Skin of body (tissue), 2 donors: ENCODE results near the gene METAP1. TPM values are rescaled to one million over a fixed set of nuclear protein-coding genes. Genes with fewer than 3 reads are reported as not detected.
A peak's percentile ranks its signal among the peaks of the same experiment; 100 is the strongest.
"Not testable (repeated sequence)": the region's sequence is repeated elsewhere in the genome, so short reads cannot be mapped to it uniquely, and the experiment has no call there.

ENCODE experiments used
- DNase-seq: peaks from one replicate; lab custom pipeline; 2025; lab: John Stamatoyannopoulos, UW
- total RNA-seq: library from RNA; depleted of rRNA; stranded (reverse); fragments of >200 nt; gene quantifications from one replicate; pipeline ENCODE4 v1.2.3, GENCODE V29; 2014

The METAP1 gene
- total RNA-seq = 25.3 TPM

DNA sequence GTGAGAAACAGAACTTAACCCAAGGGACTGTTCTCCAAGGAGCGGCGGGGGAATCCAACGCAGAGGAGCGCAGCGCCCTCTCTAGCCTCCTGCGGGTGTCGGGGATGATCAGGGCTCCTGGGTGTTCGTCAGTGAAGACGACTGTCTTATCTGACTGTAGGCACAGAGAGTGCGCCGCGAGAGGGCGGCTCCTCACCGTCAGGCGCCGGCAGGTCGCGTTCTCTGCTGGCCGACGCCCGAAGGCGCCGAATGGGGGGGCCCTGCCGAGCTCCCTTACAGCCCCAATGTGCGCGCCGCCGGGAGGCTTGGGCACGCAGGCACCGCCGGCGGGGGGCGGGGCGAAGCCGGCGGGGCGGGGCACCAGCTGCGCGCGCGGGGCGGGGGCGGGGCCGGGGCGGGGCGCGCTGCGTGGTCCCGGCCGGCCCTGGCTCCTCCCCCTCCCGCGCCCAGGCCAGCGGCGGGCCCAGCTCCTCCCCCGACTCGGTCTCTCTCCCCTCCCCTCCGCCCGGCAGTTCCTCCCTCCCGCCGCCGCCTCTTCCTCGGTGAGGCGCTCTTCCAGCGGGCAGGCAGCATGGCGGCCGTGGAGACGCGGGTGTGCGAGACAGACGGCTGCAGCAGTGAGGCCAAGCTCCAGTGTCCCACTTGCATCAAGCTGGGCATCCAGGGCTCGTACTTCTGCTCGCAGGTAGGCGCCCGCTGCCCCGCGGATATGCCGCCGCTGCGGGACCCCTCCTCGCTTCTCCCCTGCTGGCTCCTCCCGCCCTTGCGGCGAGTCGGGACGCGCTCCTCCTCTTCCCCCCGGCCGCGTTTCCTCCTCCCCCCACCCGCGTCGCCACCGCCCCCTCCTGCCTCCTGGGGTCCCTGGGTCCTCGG is at the start of gene METAP1:
Gene METAP1, plus strand, starts transcription at position 539 of the 873 bp plus-strand sequence. Its CDS starts 33 bp downstream, at position 572.
- peak; percentile 91 for DNase-seq

DNA sequence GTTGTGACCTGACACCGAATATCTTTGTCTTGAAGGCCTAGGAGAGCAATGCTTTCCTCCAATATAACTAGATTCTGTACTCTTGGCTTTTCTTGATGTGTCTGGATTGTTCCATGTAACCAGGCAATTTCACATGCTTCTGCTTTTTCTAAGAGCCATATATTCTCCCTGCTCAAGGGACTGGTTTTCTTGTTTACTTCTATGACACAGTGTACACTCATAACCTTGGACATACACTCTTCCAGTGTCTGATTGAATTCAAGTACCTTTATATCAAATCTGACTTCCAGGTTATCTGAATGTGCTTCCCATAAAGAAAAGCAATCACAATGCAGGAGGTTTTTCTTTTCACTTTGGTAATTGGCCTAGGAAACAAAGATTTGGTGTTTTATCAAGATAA is 49.2 kb upstream of the METAP1 start:
- no peak for DNase-seq

- DNase-seq = no peak
These were observed 44.6 kb upstream of the METAP1 start for GRCh38 chr4:98950925-98951324.

- no peak for DNase-seq
These were observed 43.8 kb upstream of the METAP1 start for GRCh38 chr4:98951710-98952109.

DNA sequence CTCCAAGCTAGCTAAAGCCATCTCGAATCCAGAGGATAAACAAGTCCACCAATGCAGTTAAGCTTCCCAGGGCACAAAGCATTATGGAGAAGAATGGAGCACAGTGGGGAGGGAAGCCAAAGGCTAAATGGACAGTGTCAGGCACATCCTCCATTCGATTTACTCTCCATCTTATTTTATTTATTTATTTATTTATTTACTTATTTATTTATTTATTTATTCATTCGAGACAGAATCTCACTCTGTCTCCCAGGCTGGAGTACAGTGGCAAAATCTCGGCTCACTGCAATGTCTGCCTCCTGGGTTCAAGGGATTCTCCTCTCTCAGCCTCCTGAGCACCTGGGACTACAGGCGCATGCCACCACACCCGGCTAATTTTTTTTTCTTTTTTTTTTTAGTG is 40.3 kb upstream of the METAP1 start:
- no peak for DNase-seq

GRCh38 chr4:98958065-98958464 is 37.5 kb upstream of the METAP1 start:
- no peak for DNase-seq

- no peak for DNase-seq
These were observed 36.1 kb upstream of the METAP1 start for GRCh38 chr4:98959411-98959810.

DNA sequence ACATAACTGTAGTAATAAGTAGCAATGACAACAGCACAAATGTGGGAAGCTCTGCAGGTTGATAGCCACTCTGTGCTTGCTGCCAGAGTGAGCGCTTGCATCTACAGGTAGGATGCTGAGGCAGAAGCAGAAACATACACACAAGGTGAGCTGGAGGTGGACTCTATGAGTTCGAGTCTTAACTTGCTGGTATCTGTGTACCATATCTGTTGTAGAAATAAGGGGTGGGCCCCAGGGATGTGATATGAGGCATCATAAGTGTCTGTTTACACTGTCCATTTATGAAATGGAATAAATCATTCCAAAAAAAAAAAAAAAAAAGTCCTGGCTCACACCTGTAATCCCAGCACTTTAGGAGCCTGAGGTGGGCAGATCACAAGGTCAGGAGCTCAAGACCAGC is 33.8 kb upstream of the METAP1 start:
- no peak for DNase-seq

GRCh38 chr4:98963538-98964433 is 31.7 kb upstream of the METAP1 start:
- DNase-seq = no peak

DNA sequence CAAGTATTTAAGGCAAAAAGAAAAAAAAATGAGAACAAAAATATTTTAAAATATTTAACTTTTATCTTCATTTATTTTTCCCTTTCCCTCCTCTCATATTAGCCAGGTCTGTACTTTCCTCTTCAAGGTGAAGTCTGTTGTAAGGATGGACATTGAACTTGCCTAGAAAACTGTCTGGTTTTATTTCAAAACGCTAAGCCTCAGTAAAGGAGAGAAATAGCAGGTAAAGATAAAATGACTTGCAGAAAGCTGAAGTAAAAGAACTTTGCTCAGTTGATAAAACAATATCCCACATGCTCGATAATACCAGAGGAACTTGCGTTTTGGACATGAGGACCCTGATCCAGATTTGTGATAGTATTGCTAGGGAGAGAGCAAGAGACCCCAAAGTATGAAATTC is 28.6 kb upstream of the METAP1 start:
- DNase-seq = no peak

DNA sequence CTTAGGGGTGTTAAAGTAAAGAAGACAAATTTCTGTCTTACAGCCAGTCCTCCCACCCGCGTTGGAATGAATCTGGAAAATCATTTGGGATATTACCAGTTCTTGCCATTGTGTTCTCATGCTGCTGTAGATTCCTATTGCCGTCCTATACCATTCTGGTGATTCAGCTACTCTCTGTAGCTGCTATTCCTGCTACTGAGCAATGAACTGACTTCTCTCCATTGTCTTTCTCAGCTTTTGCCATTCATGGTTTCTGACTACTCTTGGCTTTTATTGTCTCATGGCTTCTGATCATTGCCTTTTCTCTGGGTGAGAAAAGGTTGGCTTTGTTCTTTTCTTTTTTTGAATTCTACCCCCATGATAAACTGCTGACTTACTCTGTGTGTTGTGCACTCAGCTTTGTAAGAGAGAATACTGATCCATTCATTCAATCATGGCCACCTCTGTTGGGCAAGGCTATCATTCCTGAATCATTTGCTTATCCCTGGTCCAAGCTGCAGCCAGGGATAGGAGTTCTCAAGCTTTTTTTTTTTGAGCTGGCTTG is 27.7 kb upstream of the METAP1 start:
- DNase-seq = no peak

GRCh38 chr4:98969878-98970785 is 25.4 kb upstream of the METAP1 start:
- DNase-seq = peak; percentile 1

DNA sequence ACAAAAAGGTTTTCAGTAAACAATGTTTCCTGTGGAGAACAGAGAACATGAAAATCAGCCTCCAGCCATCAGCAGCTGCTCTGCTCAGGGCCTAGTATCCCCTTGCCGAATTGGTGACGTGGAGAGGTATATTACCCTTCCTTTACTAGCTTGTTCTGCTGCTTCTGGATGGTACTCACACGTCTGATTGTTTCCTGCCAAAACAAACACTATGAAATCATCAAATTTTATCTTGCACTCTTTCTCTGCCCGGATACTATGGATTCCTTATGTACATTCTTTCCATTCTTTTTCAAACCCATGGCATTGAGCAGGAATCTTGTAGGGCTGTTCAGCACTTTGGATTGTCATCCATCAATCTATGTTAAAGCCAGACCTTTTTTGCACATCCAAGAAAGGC is 18.8 kb upstream of the METAP1 start:
- DNase-seq = no peak

DNA sequence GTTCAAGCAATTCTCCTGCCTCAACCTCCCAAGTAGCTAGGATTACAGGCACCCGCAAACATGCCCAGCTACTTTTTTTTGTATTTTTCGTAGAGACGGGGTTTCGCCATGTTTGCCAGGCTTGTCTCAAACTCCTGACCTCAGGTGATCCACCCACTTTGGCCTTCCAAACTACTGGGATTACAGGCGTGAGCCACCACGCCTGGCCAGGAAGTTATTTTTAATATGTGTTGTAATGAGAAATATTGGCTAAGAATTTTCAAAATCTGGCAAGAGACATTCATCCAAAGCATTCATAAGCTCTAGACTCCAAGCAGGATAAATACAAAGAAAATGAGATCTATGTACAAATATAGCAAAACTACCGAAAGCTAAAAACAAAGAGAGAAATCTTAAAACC is 18.0 kb upstream of the METAP1 start:
- DNase-seq = no peak

GRCh38 chr4:98987720-98988119 is 7.8 kb upstream of the METAP1 start:
- no peak for DNase-seq

DNA sequence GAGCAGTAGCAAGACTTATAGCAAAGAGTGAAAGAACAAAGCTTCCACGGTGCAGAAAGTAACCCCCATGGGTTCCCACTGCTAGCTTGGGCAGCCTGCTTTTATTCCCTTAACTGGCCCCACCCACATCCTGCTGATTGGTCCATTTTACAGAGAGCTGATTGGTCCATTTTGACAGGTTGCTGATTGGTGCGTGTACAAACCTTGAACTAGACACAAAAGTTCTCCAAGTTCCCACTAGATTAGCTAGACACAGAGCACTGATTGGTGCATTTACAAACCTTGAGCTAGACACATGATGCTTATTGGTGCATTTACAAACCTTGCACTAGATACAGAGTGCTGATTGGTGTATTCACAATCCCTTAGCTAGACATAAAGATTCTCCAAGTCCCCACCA is 2.7 kb upstream of the METAP1 start:
- DNase-seq = not testable (repeated sequence)

- DNase-seq = no peak
These were observed 2.0 kb upstream of the METAP1 start for GRCh38 chr4:98993419-98994071.

DNA sequence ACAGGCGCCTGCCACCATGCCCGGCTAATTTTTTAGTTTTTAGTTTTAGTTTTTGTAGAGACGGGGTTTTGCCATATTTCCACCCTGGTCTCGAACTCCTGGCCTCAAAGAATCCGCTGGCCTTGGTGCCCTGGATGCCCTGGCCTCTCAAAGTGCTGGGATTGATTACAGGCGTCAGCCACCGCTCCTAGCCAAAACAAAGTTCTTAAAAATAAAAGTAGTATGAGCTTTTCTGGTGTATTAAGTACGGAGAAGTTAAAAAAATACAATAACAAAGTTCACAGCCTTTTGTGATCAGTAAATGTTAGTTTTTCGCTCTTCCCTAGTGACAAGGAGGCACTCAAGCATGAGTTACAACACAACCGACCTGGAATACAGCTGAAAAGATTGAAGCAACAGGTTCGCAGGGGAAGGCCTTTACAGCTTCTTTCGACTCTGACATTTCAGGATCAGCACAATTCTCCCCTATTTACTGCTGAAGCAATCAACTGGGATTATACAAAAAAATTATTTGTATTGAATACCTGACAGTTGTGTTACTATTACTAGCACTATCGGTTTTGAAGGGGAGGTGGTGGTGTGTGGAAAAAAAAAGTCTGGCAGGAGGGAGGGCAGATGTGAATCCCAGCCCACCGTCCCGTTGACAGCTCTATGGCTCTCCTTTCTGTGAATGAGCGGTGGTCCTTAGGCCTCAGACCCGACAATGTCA is 893 bp upstream of the METAP1 start:
- DNase-seq = peak; percentile 32

GRCh38 chr4:98996056-98996764 is 689 bp downstream of the METAP1 start:
- DNase-seq = peak; percentile 19
